NCI-H748 treated with DMSO at 0.1 percent for 48 hours (cell line): ENCODE results near the gene SPATA31D4.

Source experiments
- DNase-seq: peaks from one replicate; lab custom pipeline; 2025; lab: John Stamatoyannopoulos, UW

Gene SPATA31D4

GRCh38 chr9:81964218-81965171 is 36.3 kb downstream of the SPATA31D4 start:
- no peak for DNase-seq

- DNase-seq: no peak
These were observed 39.8 kb downstream of the SPATA31D4 start for GRCh38 chr9:81968026-81968425.

DNA sequence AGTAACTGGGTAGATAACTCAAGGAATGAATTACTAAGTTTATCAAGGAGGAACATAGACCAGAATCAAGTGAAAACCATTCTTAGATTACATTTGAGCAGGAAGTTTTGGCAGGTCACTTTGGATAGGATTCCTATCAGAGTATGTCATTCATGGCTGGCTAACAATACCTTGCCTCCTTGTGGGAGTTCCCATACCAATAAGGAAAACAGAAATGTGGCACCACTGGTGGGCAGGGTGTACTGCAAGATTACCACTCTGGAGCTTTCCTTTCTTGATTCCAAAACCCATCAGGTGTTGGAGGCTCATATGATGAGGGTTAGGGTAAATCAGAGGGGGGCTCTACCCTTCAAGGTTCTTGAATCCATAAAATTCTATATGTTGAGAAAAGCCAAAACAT is 41.7 kb downstream of the SPATA31D4 start:
- DNase-seq: no peak

DNA sequence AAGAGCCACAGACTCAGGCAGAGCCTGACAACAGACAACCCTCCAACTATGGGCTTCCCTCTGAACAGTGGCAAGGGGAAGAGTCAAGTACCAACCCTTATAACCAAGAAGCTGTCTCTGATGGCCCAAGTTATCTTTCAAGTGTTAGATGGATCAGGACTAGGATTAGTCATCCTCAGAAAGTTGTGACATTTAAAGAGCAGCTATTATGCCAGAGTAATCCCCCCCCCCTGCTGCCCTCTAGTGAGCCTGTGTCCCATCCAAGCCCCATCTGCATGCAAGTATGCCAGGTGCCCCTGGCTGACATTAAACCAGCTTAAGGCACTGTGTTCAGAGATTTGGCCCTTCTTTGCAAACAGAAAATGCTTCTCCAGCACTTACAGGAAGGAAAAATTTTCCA is 43.5 kb downstream of the SPATA31D4 start:
- no peak for DNase-seq

GRCh38 chr9:81974764-81975163 is 46.5 kb downstream of the SPATA31D4 start:
- no peak for DNase-seq

DNA sequence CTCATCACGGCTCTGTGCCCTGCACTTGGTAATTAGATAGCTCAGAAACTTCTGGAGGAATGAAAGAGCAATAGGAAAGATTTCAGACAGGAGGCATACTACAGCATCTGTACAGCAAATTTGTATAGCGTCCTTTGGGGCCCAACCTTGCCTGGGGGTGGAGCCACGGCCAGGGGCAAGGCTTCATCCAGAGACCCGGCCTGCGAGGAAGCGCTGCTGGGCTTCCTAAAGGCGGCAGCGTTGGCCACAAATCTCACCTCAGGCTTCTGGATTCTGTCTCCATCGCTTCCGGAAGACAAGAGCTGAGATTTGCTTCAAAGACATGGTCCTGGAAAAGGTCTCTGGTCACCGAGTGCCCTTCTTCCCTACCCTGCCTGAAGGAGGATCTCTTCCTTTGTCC is 48.1 kb downstream of the SPATA31D4 start:
- no peak for DNase-seq

DNA sequence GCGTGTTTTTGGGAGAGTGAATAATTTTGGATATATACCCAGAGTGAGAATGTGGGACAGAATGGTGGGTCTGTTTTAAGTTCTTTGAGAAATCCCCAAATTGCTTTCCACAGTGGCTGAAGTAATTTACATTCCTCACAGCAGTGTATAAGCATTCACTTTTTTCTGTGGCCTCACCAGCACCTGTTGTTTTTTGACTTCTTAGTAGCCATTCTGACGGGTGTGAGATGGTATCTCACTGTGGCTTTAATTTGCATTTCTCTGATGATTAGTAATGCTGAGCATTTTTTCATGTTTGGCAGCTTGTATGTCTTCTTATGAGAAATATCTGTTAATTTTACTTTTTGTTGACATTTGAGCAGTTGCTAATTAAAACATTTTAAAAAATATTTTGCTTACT is 51.0 kb downstream of the SPATA31D4 start:
- DNase-seq: no peak

GRCh38 chr9:81980568-81980967 is 52.3 kb downstream of the SPATA31D4 start:
- no peak for DNase-seq

DNA sequence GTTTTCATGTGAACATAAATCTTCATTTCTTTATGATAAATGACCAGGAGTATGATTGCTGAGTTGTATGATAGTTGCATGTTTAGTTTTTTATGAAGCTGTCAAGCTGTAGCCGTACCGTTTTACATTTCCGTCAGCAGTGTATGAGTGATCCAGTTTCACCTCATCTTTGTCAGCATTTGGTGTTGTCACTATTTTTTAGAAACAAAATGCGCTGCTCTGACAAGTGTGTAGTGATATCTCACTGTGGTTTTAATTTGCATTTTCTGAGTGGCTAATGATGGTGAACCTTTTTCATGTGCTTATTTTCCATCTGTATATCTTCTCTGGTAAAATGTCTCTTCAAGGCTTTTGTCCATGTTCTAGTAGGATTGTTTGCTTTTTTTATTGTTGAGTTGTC is 53.7 kb downstream of the SPATA31D4 start:
- DNase-seq: no peak
